ENCODE measurements around the gene SLC9A3. TPM values are rescaled to one million over a fixed set of nuclear protein-coding genes. Genes with fewer than 3 reads are reported as not detected.

Gene SLC9A3
- total RNA-seq, 2 experiments from 2014 or later: 1.7 to 1.8 TPM

GRCh38 chr5:524973-525761, 918 bp upstream of the SLC9A3 start:
- intact Hi-C loops (cut with micrococcal nuclease): no loop called here
- POLR2A ChIA-PET: no interaction called here
- no peaks in the 10 kb centered on the region for H3K9me3 Mint-ChIP-seq
- H3K27ac Mint-ChIP-seq: no peak overlapping the region
- H3K4me1 Mint-ChIP-seq (ENCODE audit: low read depth): peaks cover 38% of the 10 kb centered on the region
- CTCF ChIA-PET: no interaction called here
- H3K27me3 Mint-ChIP-seq: peaks cover 60% of the 10 kb centered on the region
- no peak for DNase-seq
- H3K36me3 Mint-ChIP-seq: no peaks in the 10 kb centered on the region
- H3K4me3 Mint-ChIP-seq: peak overlapping the region; percentile 5

GRCh38 chr5:523441-524222, 617 bp downstream of the SLC9A3 start:
- Mint-ChIP-seq H3K36me3 (no peaks in the 10 kb centered on the region), H3K4me1 (ENCODE audit: low read depth) (peaks cover 26% of the 10 kb centered on the region), H3K9me3 (no peaks in the 10 kb centered on the region), H3K27me3 (peaks cover 51% of the 10 kb centered on the region), H3K27ac (no peak overlapping the region), H3K4me3 (no peak overlapping the region)
- DNase-seq: no peak
- CTCF ChIA-PET: no interaction called here
- POLR2A ChIA-PET: no interaction called here
- intact Hi-C loops (cut with micrococcal nuclease): no loop called here

- no peak overlapping the region for H3K4me3 Mint-ChIP-seq
- peaks cover 51% of the 10 kb centered on the region for H3K27me3 Mint-ChIP-seq
- intact Hi-C loops (cut with micrococcal nuclease): no loop called here
These were observed 1.3 kb downstream of the SLC9A3 start for GRCh38 chr5:522899-523440.

GRCh38 chr5:522116-522515, 2.1 kb downstream of the SLC9A3 start:
- no peak overlapping the region for H3K4me3 Mint-ChIP-seq
- peaks cover 49% of the 10 kb centered on the region for H3K27me3 Mint-ChIP-seq
- ChIA-PET CTCF (no interaction called here), POLR2A (no interaction called here)
- no peak overlapping the region for H3K27ac Mint-ChIP-seq
- H3K4me1 Mint-ChIP-seq (ENCODE audit: low read depth): peaks cover 18% of the 10 kb centered on the region
- no peaks in the 10 kb centered on the region for H3K36me3 Mint-ChIP-seq
- no peaks in the 10 kb centered on the region for H3K9me3 Mint-ChIP-seq
- no peak for DNase-seq
- intact Hi-C loops (cut with micrococcal nuclease): no loop called here

More at GRCh38 chr5:522899-523440, 1.3 kb downstream of the SLC9A3 start:
- no peaks in the 10 kb centered on the region for H3K36me3 Mint-ChIP-seq
- ChIA-PET CTCF (no interaction called here), POLR2A (no interaction called here)
- peaks cover 26% of the 10 kb centered on the region for H3K4me1 Mint-ChIP-seq (ENCODE audit: low read depth)
- DNase-seq: no peak
- no peak overlapping the region for H3K27ac Mint-ChIP-seq
- no peaks in the 10 kb centered on the region for H3K9me3 Mint-ChIP-seq

- H3K27me3 Mint-ChIP-seq: peaks cover 50% of the 10 kb centered on the region
- ChIA-PET POLR2A (no interaction called here), CTCF (no interaction called here)
- no peaks in the 10 kb centered on the region for H3K36me3 Mint-ChIP-seq
- H3K4me3 Mint-ChIP-seq: no peak overlapping the region
- no peak for DNase-seq
- intact Hi-C loops (cut with micrococcal nuclease): no loop called here
- H3K4me1 Mint-ChIP-seq (ENCODE audit: low read depth): peaks cover 15% of the 10 kb centered on the region
- no peak overlapping the region for H3K27ac Mint-ChIP-seq
- H3K9me3 Mint-ChIP-seq: no peaks in the 10 kb centered on the region
These were observed 2.6 kb downstream of the SLC9A3 start for GRCh38 chr5:521680-522079.

GRCh38 chr5:520850-521226, 3.4 kb downstream of the SLC9A3 start:
- intact Hi-C loops (cut with micrococcal nuclease): no loop called here
- H3K36me3 Mint-ChIP-seq: no peaks in the 10 kb centered on the region
- H3K4me3 Mint-ChIP-seq: no peak overlapping the region
- peaks cover 15% of the 10 kb centered on the region for H3K4me1 Mint-ChIP-seq (ENCODE audit: low read depth)
- POLR2A ChIA-PET: no interaction called here
- DNase-seq: no peak
- CTCF ChIA-PET: no interaction called here
- H3K27me3 Mint-ChIP-seq: peaks cover 46% of the 10 kb centered on the region
- H3K9me3 Mint-ChIP-seq: no peaks in the 10 kb centered on the region
- no peak overlapping the region for H3K27ac Mint-ChIP-seq

GRCh38 chr5:520196-520849, 3.9 kb downstream of the SLC9A3 start:
- H3K27me3 Mint-ChIP-seq: peaks cover 42% of the 10 kb centered on the region
- ChIA-PET POLR2A (no interaction called here), CTCF (no interaction called here)

GRCh38 chr5:518721-519120, 5.5 kb downstream of the SLC9A3 start:
- Mint-ChIP-seq H3K4me1 (ENCODE audit: low read depth) (peaks cover 6% of the 10 kb centered on the region), H3K27ac (no peak overlapping the region), H3K9me3 (no peaks in the 10 kb centered on the region), H3K27me3 (peaks cover 37% of the 10 kb centered on the region), H3K36me3 (no peaks in the 10 kb centered on the region), H3K4me3 (no peak overlapping the region)
- ChIA-PET CTCF (no interaction called here), POLR2A (no interaction called here)
- DNase-seq: no peak
- intact Hi-C loops (cut with micrococcal nuclease): no loop called here

More at GRCh38 chr5:520196-520849, 3.9 kb downstream of the SLC9A3 start:
- H3K9me3 Mint-ChIP-seq: no peaks in the 10 kb centered on the region
- peaks cover 11% of the 10 kb centered on the region for H3K4me1 Mint-ChIP-seq (ENCODE audit: low read depth)
- intact Hi-C loops (cut with micrococcal nuclease): no loop called here
- H3K36me3 Mint-ChIP-seq: no peaks in the 10 kb centered on the region
- no peak overlapping the region for H3K27ac Mint-ChIP-seq
- no peak overlapping the region for H3K4me3 Mint-ChIP-seq
- no peak for DNase-seq

GRCh38 chr5:517535-518100, 6.6 kb downstream of the SLC9A3 start:
- intact Hi-C loops (cut with micrococcal nuclease): no loop called here
- no peak for DNase-seq
- Mint-ChIP-seq H3K27ac (no peak overlapping the region), H3K27me3 (peaks cover 28% of the 10 kb centered on the region), H3K4me3 (no peak overlapping the region), H3K36me3 (no peaks in the 10 kb centered on the region), H3K4me1 (ENCODE audit: low read depth) (no peaks in the 10 kb centered on the region), H3K9me3 (no peaks in the 10 kb centered on the region)
- ChIA-PET CTCF (no interaction called here), POLR2A (no interaction called here)

- CTCF ChIA-PET: no interaction called here
- H3K4me1 Mint-ChIP-seq (ENCODE audit: low read depth): no peaks in the 10 kb centered on the region
- H3K27ac Mint-ChIP-seq: no peak overlapping the region
- H3K27me3 Mint-ChIP-seq: peaks cover 28% of the 10 kb centered on the region
- intact Hi-C loops (cut with micrococcal nuclease): no loop called here
- H3K9me3 Mint-ChIP-seq: no peaks in the 10 kb centered on the region
- no peaks in the 10 kb centered on the region for H3K36me3 Mint-ChIP-seq
- no peak for DNase-seq
- POLR2A ChIA-PET: no interaction called here
- no peak overlapping the region for H3K4me3 Mint-ChIP-seq
These were observed 7.3 kb downstream of the SLC9A3 start for GRCh38 chr5:516980-517379.

- peaks cover 23% of the 10 kb centered on the region for H3K27me3 Mint-ChIP-seq
- no peaks in the 10 kb centered on the region for H3K4me1 Mint-ChIP-seq (ENCODE audit: low read depth)
- no peak overlapping the region for H3K4me3 Mint-ChIP-seq
- DNase-seq: no peak
- H3K27ac Mint-ChIP-seq: no peak overlapping the region
- ChIA-PET POLR2A (no interaction called here), CTCF (no interaction called here)
- intact Hi-C loops (cut with micrococcal nuclease): no loop called here
- H3K36me3 Mint-ChIP-seq: no peaks in the 10 kb centered on the region
- no peaks in the 10 kb centered on the region for H3K9me3 Mint-ChIP-seq
These were observed 7.8 kb downstream of the SLC9A3 start for GRCh38 chr5:516338-516925.

- intact Hi-C loops (cut with micrococcal nuclease): no loop called here
- no peak overlapping the region for H3K27ac Mint-ChIP-seq
- H3K9me3 Mint-ChIP-seq: no peaks in the 10 kb centered on the region
- H3K36me3 Mint-ChIP-seq: no peaks in the 10 kb centered on the region
- no peak for DNase-seq
- ChIA-PET CTCF (no interaction called here), POLR2A (no interaction called here)
- peaks cover 20% of the 10 kb centered on the region for H3K27me3 Mint-ChIP-seq
- no peak overlapping the region for H3K4me3 Mint-ChIP-seq
- no peaks in the 10 kb centered on the region for H3K4me1 Mint-ChIP-seq (ENCODE audit: low read depth)
These were observed 8.9 kb downstream of the SLC9A3 start for GRCh38 chr5:515273-515836.
